ENCODE results near the gene SAMHD1.

The SAMHD1 gene

DNA sequence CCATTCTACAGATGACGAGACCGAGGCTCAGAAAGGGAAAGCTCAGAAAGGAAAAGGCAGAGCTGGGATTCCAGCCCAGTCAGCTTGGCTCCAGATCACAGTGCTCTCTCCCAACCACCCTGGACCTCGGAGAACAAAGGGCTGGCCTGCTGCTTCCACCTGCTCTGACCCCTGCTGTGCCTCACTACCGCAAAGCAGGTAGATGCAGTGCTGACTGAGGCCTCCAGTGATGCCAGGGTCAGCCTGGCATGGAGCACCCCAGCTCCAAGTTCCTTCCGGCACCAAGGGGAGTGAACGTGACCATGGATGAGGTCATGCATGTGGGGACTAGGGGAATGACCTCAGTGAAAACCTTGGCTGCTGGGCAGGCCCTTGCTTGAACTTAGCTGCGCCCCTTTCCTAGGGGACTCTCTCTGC lies 96.3 kb downstream of the SAMHD1 start:
- no peak overlapping the region for H3K4me3 ChIP-seq (ENCODE audit: low read depth, low read length)
- TF ChIP-seq, protein P1, sequence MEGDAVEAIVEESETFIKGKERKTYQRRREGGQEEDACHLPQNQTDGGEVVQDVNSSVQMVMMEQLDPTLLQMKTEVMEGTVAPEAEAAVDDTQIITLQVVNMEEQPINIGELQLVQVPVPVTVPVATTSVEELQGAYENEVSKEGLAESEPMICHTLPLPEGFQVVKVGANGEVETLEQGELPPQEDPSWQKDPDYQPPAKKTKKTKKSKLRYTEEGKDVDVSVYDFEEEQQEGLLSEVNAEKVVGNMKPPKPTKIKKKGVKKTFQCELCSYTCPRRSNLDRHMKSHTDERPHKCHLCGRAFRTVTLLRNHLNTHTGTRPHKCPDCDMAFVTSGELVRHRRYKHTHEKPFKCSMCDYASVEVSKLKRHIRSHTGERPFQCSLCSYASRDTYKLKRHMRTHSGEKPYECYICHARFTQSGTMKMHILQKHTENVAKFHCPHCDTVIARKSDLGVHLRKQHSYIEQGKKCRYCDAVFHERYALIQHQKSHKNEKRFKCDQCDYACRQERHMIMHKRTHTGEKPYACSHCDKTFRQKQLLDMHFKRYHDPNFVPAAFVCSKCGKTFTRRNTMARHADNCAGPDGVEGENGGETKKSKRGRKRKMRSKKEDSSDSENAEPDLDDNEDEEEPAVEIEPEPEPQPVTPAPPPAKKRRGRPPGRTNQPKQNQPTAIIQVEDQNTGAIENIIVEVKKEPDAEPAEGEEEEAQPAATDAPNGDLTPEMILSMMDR (IDR thresholded peaks at IDR 0.05; ENCODE audit: borderline replicate concordance, insufficient read depth, low read depth, low read length) = no peak

DNA sequence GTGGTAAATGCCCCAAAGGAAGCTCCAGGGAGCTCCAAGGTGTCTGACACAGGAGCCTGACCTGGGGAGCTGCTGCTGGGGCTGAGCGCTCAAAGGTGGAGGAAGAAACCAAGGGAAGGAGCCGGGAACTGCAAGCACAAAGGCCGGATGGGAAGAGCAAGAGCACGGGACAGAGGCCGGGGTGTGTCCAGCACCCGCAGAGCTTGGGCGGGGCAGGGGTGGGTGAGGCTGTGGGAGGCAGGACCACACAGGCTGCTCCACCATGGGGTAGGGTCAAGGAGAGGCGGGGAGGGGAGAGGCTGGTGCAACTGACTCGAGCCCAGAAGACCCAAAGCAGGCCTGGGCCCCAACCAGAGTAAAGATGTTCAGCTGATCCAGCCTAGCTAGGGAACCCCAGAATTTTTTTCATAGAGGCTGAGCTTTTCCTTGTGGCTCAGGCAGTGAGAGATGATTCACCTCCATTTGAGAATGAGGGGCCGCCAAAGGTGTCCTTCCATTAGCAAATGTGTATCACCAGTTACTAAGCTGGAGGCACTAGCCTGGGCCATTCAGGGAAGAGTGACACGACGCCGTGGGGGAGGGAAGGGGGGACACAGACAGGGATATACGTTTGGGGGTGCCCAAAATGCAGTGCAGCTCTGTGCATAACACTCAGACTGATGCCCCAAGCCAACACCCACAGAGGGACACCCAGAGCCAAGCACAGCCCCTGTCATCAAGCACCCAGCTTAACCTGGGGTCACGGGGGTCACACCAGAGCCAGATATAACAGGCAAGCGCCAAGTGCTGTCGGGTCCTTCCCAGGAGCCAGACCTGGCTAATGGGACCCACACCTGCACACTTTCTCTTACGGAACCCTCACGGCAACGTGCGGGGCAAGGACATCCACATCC lies 96.9 kb downstream of the SAMHD1 start:
- TF ChIP-seq, protein P1 (IDR thresholded peaks at IDR 0.05; ENCODE audit: borderline replicate concordance, insufficient read depth, low read depth, low read length) = no peak
- no peak overlapping the region for H3K4me3 ChIP-seq (ENCODE audit: low read depth, low read length)

DNA sequence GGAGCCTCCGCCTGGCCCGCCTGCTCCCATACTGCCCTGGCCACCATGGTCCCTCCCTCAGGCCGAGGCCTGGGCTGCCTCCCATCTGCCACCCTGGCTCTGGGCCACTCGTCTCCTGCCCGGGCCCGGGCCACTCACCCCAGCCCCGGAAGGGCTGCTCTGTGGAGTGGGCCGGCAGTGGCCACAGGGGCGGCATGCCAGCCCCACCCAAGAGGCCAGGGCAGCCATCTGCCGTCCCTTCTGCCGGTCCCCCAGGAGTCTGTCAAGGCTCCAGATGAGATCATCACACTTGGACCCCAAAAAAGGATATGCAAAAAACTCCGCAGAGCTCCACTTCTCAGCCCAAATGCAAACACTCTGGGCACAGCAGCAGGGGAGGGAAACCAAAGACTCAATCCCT lies 99.3 kb downstream of the SAMHD1 start:
- TF ChIP-seq, protein P1 (IDR thresholded peaks at IDR 0.05; ENCODE audit: borderline replicate concordance, insufficient read depth, low read depth, low read length) = no peak
- peak overlapping the region; percentile 45 for H3K4me3 ChIP-seq (ENCODE audit: low read depth, low read length)

GRCh38 chr20:36851490-36851889 lies 100.0 kb downstream of the SAMHD1 start:
- peak overlapping the region; percentile 45 for H3K4me3 ChIP-seq (ENCODE audit: low read depth, low read length)
- TF ChIP-seq, protein P1 (IDR thresholded peaks at IDR 0.05; ENCODE audit: borderline replicate concordance, insufficient read depth, low read depth, low read length) = no peak

GRCh38 chr20:36850759-36851158 lies 100.7 kb downstream of the SAMHD1 start:
- TF ChIP-seq, protein P1 (IDR thresholded peaks at IDR 0.05; ENCODE audit: borderline replicate concordance, insufficient read depth, low read depth, low read length) = no peak
- H3K4me3 ChIP-seq (ENCODE audit: low read depth, low read length) = no peak overlapping the region

DNA sequence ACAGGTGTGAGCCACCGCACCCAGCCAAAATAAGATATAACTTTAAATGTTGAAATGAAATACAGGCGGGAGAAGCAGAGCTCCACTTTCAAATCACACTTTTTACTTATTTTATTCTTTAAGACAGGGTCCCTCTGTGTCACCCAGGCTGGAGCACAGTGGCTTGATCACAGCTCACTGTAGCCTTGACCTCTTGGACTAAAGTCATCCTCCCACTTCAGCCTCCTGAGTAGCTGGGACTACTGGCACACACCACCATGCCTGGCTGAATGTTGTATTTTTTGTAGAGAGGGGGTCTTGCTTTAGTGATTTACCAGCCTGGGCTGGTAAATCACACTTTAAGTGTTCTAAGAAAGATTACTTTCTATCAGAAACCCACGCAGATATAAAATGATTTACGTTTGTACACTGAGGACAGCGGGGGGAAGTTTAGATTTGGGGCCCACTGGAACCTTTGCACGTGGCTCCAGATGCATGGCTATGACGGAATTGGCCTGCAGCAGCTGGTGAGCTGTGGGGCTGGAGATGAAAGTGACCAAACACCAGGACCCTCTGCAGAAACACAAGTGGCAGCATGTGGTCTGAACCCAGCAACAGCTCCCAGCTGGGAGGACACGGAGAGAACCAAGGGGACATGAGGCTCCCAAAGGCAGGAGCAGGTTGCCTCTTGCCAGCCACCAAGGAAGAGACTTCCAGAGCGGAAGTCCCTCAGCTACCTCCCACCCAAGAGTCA lies 102.0 kb downstream of the SAMHD1 start:
- TF ChIP-seq, protein P1 (IDR thresholded peaks at IDR 0.05; ENCODE audit: borderline replicate concordance, insufficient read depth, low read depth, low read length) = no peak
- H3K4me3 ChIP-seq (ENCODE audit: low read depth, low read length) = no peak overlapping the region
